ENCODE data around the gene TXNDC5. TPM values are rescaled to one million over a fixed set of nuclear protein-coding genes. Genes with fewer than 3 reads are reported as not detected.

Gene TXNDC5
- polyA plus RNA-seq, 1 experiment = 253 TPM

GRCh38 chr6:7848229-7848628 is 62.4 kb downstream of the TXNDC5 start:
- H3K27me3 ChIP-seq (ENCODE audit: control insufficient read depth, insufficient read depth, low read length) = no peaks in the 10 kb centered on the region
- H3K36me3 ChIP-seq (ENCODE audit: control insufficient read depth, insufficient read depth, low read length) = no peaks in the 10 kb centered on the region
- no peak overlapping the region for H3K4me3 ChIP-seq (ENCODE audit: low read depth, low read length)
- no peak for TF ChIP-seq CTCF (IDR thresholded peaks at IDR 0.05; ENCODE audit: insufficient read depth, low read depth, low read length)
- ChIA-PET CTCF (interaction anchor here (0.6 kb wide), 1 partner anchor 158 kb away, joined by 3 read pairs; no protein-coding TSS in a partner anchor), POLR2A (interaction anchor here (0.6 kb wide), 1 partner anchor 175 kb away, joined by 3 read pairs; no protein-coding TSS in a partner anchor)
- no peak for DNase-seq (ENCODE audit: low read depth)

- no peaks in the 10 kb centered on the region for H3K27me3 ChIP-seq (ENCODE audit: control insufficient read depth, insufficient read depth, low read length)
- CTCF ChIA-PET = no interaction called here
- POLR2A ChIA-PET = no interaction called here
- no peak for DNase-seq (ENCODE audit: low read depth)
- H3K4me3 ChIP-seq (ENCODE audit: low read depth, low read length) = no peak overlapping the region
- TF ChIP-seq CTCF (IDR thresholded peaks at IDR 0.05; ENCODE audit: insufficient read depth, low read depth, low read length) = no peak
- H3K36me3 ChIP-seq (ENCODE audit: control insufficient read depth, insufficient read depth, low read length) = no peaks in the 10 kb centered on the region
Measured at GRCh38 chr6:7846966-7847818, 63.4 kb downstream of the TXNDC5 start.

GRCh38 chr6:7841781-7842468 is 68.7 kb downstream of the TXNDC5 start:
- ChIA-PET POLR2A (no interaction called here), CTCF (interaction anchor here (0.6 to 1.1 kb wide), 3 partner anchors 10 to 40 kb away, joined by 3 to 4 read pairs (median 3); no protein-coding TSS in a partner anchor)
- H3K4me3 ChIP-seq (ENCODE audit: low read depth, low read length) = no peak overlapping the region
- DNase-seq (ENCODE audit: low read depth) = no peak
- no peak for TF ChIP-seq CTCF (IDR thresholded peaks at IDR 0.05; ENCODE audit: insufficient read depth, low read depth, low read length)
- no peaks in the 10 kb centered on the region for H3K27me3 ChIP-seq (ENCODE audit: control insufficient read depth, insufficient read depth, low read length)
- H3K36me3 ChIP-seq (ENCODE audit: control insufficient read depth, insufficient read depth, low read length) = no peaks in the 10 kb centered on the region

- Histone ChIP-seq H3K4me3 (ENCODE audit: low read depth, low read length) (no peak overlapping the region), H3K36me3 (ENCODE audit: control insufficient read depth, insufficient read depth, low read length) (no peaks in the 10 kb centered on the region), H3K27me3 (ENCODE audit: control insufficient read depth, insufficient read depth, low read length) (no peaks in the 10 kb centered on the region)
- CTCF ChIA-PET = no interaction called here
- POLR2A ChIA-PET = no interaction called here
- no peak for DNase-seq (ENCODE audit: low read depth)
- no peak for TF ChIP-seq CTCF (IDR thresholded peaks at IDR 0.05; ENCODE audit: insufficient read depth, low read depth, low read length)
Measured at GRCh38 chr6:7836371-7837026, 74.1 kb downstream of the TXNDC5 start.

- POLR2A ChIA-PET = no interaction called here
- CTCF ChIA-PET = no interaction called here
- H3K36me3 ChIP-seq (ENCODE audit: control insufficient read depth, insufficient read depth, low read length) = no peaks in the 10 kb centered on the region
- H3K27me3 ChIP-seq (ENCODE audit: control insufficient read depth, insufficient read depth, low read length) = no peaks in the 10 kb centered on the region
- no peak for TF ChIP-seq CTCF (IDR thresholded peaks at IDR 0.05; ENCODE audit: insufficient read depth, low read depth, low read length)
- DNase-seq (ENCODE audit: low read depth) = no peak
- H3K4me3 ChIP-seq (ENCODE audit: low read depth, low read length) = no peak overlapping the region
Measured at GRCh38 chr6:7833751-7834070, 76.9 kb downstream of the TXNDC5 start.

Measured in BJ (cell line).